ENCODE results near the gene IMP3.

The IMP3 gene

DNA sequence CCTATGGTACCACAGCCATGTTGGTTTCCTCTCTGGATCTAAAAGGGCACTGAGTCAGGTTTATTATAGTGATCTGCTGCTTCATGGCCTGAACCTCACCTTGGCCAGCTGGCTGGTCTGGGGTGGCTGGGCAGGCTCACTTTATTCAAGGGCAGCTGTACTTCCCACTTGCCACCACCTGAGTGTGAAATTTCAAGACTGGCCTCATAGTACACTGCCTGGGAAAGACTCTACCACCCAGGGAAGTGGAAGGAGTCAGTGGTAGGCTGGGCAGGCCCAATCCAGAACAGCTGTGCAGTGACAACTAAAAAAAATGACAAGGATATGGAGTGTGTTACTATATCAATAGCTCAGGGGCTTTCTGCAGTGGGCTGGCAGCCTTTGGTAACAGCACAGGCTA lies 23.3 kb downstream of the IMP3 start:
- no peak for FAIRE-seq

DNA sequence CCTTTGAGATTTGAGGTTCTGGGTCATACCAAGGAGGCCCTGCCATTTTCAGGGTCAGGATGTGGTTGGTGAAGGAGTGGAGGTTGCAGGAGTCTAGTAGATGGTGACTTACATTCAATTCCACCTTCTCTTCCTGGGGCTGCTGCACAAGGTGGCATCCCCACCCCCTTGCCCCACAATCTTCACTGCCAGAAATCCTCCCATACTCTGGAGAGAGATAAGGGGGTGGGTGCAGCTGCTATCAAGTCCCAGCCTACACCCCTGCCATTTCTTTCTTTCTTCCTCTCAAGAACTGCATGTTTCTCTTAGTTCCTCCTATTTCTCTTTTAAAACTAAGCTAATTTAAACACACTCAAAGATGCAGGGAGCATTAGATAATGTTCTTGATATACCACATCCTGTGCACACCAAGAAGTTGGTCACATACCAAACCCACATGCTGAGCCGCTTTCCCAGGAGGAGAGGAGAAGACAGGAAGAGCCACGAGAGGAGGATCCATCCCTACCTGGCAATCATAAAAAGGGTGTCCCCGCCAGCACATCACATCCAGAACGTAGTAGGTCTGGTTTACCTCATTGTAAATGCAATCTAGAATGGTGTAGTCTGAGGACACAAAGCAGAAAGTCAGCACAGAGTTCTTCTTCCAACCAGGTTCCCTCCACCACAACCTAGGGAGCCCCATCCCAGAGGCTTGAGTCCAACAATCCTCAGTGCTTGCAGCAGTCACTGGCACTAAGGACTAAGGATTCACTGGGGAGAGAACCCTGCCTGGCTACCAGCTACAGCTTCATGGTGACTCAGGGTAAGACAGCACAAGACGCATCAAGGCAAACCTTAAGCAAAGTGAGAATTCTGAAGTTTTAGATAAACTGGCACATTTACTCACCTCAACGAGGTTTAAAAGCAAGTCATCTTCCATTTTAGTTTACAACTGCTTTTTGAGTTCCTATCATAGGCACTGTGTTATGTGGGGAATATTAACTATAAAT lies 33.0 kb downstream of the IMP3 start:
- FAIRE-seq, result no peak

DNA sequence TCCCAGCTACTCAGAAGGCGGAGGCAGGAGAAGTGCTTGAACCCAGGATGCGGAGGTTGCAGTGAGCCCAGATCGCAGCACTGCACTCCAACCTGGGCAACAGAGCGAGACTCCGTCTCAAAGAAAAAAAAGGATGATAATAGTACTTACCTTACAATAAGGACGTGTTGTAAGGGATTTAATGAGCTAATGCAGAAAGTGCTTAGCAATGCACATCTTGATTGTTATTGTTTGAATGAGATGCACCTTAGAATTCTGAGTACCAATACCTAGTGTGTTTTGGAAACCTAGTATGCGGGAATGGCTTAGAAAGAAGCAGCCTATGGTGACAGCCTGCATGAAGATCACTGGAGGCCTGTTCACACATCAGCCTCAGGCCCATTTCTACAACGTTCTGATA lies 34.0 kb downstream of the IMP3 start:
- FAIRE-seq, result no peak

DNA sequence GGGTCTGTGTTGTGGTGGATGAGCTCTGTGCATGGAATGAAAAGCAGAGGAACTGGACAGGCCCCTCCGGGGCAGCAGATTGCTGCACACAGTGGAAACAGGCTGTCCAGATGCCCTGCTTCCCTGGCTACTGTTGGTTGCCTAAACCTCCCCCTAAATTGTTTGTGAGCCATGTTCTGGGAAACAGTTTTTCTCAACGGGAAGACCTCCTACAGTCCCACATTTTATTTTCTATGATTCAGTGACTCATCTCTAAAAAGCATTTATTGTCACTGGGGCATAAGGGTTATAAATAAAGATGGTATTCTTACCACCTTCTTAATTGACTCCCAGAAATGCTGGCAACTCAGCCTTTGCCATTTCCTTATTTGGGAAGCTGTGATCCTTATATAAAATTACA lies 40.6 kb downstream of the IMP3 start:
- FAIRE-seq, result no peak

DNA sequence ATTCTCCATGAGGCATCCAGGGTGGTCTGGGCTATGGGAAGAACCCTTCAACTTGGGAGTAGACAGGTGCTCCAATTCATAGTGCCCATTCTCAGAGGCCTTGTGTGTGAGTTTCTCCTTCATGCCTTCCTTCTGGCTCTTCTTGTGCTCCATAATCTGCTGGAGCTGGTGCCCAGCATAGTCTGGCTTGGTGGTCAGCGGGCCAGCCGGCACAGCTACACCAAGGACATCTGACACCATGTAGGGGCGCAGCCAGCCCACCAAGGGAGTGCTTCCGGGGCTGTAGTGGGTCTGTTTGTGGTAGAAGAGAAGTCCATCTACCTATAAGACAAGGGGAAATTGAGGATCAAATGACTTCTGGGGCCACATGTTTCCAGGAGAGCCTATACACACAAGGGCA lies 41.7 kb downstream of the IMP3 start:
- no peak for FAIRE-seq

DNA sequence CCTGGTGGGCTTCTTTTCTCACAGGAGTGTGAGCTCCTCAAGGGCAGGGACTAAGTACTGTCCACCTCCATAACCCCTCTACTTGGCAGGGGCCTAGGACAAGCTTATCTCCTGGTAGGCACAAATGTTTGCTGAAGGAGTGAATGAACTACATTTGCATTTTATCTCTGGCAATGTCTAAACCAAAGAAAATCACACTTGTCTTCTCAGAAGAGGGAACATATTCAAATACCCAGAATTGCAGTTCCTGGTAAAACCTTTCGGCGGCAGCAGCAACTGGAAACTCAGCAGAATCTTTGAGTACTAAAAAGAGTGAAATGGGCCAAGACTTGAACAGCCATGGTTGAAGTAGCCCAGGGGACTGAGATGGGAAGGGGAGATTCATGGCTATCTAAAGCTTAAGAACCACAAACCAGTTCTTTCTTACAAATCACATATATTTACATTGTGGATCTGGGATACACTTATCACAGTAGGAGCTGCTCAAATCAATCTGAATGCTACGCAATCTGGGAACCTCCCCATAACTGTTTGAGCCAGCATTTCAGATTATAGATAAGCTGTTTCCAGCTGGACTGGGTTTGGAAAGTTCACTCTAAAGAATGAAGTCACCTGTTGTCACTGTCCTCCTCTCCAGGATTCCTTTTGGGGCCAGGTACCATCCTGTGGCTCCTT lies 42.2 kb downstream of the IMP3 start:
- peak; percentile 52 for FAIRE-seq

DNA sequence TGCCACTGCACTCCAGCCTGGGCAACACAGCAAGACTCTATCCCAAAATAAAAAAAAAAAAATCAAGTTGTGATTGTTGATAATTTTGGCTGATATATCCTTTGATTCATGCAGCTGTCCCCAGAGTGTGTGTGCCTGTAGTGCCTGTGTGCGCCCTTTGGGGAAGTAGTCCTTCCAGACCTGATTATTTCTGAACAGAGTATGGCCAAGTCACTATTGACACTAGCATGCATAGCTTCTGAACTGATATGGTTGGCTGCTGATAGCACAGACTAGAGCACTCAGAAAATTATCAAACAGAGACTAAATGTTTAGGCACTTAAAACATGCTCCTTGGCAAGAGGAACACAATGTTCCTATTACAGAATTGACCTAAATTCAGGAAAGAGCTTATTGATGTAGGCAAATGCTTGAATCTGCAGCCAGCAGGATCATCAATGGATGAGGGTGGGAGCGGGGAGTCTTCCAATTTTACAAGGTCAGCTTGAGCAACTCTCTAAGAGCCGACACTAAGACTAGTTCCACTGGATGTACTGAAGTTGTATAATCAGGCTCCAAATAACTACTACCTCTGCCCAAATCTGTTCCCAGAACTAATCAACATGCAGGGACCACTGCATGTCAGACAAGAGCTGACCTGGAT lies 43.2 kb downstream of the IMP3 start:
- no peak for FAIRE-seq

DNA sequence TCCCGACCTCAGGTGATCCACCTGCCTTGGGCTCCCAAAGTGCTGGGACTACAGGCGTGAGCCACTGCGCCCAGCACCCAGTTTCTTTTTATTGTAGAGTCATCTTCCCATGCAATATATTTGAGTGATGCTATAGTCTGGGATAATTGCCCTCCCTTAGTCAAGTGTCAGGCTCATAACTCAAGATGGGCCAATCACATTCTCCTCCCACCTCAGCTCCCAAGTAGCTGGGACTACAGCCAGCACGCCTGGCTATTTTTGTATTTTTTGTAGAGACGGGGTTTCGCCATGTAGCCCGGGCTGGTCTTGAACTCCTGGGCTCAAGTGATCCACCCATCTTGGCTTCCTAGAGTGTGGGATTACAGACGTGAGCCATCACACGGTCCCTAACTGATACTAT lies 45.7 kb downstream of the IMP3 start:
- no peak for FAIRE-seq

DNA sequence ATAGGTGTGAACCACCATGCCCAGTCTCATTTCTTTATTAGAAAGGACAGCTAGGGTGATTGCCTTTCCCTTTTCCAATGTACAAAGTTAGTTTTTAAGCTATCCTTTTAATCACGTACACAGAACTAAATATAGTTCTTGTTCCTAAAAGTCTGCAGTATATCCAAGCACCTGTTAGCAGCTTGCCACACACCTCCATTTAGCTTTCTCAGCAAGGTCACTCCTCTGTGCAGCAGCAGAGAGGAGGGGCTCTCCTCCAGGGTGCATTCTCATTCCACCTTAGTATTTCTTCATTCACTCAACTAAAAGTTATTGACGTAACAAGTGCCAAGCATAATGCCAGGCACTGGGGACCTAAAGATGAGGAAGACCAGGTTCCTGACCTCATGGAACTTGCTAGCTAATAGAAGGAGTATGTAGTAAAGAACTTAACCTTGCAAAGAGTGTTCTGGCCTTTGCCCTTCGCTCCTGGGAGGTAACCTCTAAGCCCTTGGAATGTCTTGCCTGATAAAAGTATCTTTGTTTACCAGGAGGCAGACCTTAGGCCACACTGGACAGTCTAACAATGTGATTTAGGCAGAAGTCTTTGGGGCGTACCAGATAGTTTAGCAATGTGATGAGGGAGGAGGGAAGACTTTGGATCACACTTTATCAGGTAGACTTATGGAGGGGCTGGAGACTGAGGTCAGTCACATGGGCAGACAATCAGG lies 48.2 kb downstream of the IMP3 start:
- FAIRE-seq, result no peak

DNA sequence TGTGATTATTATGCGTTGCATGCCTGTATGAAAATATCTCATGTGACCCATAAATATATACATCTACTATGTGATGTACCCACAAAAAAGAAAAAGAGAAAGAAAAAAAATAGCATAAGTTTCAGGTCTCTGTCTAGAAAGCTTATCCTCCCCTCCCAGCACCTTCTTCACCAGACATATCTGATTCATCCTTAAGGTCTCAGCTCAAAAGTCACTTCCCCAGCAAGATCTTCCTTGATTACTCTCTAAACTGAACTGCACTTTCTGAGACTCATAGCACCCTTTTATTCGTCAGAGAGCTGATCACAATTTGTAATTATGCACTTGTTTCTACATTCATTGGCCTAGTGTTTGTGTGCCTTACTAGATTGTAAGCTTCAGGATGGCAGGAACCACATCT lies 49.8 kb downstream of the IMP3 start:
- FAIRE-seq, result no peak

All from G401.6 (cell line).